Chondrocyte (in vitro differentiated cells): Measurements from ENCODE around the gene POU2F2. TPM values are rescaled to one million over a fixed set of nuclear protein-coding genes. Genes with fewer than 3 reads are reported as not detected.
A peak's percentile ranks its signal among the peaks of the same experiment; 100 is the strongest.

ENCODE experiments used
- DNase-seq: peaks from one replicate; pipeline ENCODE4 v3.0.0; 2021; ENCODE audit warnings: mixed read lengths, low spot score
- H3K27ac Mint-ChIP-seq: one replicate; pipeline ENCODE4 v1.8.0; 2021; ENCODE audit warnings: mild to moderate bottlenecking, moderate library complexity, mixed read lengths; ENCODE audit not compliant: unreplicated experiment
- H3K27me3 Mint-ChIP-seq: 2 replicates; pipeline ENCODE4 v1.8.0; 2021; ENCODE audit warnings: low read depth, mixed read lengths
- H3K36me3 Mint-ChIP-seq: 2 replicates; pipeline ENCODE4 v1.8.0; 2021; ENCODE audit warnings: low read depth, mixed read lengths
- H3K4me1 Mint-ChIP-seq: 2 replicates; pipeline ENCODE4 v1.8.0; 2021; ENCODE audit warnings: low read depth, mild to moderate bottlenecking, mixed read lengths
- H3K4me3 Mint-ChIP-seq: one replicate; pipeline ENCODE4 v1.8.0; 2021; ENCODE audit warnings: mild to moderate bottlenecking, moderate library complexity, mixed read lengths; ENCODE audit not compliant: unreplicated experiment
- H3K9me3 Mint-ChIP-seq: 2 replicates; pipeline ENCODE4 v1.8.0; 2021; ENCODE audit warnings: low read depth, mixed read lengths
- total RNA-seq: library from RNA; stranded (reverse); gene quantifications from 3 replicates; pipeline ENCODE4 v1.2.1, GENCODE V29; 2021
- TF ChIP-seq, protein P1 (sequence below): fragments of 200-600 bp; sonication (generic); IDR thresholded peaks from 2 replicates; pipeline ENCODE4 v1.5.0; 2021; ENCODE audit warnings: antibody characterized with exemption, mild to moderate bottlenecking, moderate library complexity

The POU2F2 gene
- total RNA-seq, 1 donor from 2014 or later, result 1.5 TPM

DNA sequence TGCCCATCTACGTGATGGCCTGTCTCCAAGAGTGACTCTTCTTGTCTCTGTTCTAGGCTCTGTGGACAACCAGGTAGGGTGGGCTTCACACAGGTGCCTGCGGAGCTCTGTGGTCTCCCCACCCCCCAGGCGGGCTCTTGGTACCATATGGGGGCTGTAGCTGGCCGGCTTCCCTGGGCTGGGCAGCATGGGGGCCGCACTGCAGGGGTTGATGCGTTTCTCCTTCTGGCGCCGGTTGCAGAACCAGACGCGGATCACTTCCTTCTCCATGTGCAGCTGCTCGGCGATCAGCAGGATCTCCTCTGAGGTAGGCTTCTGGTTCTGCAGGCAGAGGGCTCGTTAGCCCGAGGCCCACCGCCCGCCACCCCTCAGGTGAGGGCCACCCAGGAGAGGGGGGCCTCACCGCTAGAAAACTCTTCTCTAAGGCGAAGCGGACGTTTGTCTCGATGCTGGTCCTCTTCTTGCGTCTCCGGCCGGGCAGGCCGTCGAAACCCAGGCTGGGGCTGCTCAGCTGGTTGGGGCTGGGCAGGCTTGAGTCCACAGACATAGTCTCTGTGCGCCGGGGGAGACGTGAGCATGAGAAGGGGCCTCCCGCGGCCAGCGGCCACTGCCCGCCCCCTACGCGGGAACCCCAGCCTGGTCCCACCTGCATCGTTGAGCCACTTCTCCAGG, 37.0 kb downstream of the POU2F2 start:
- no peak for DNase-seq
- no peaks in the 10 kb centered on the region for H3K36me3 Mint-ChIP-seq
- TF ChIP-seq, protein P1, sequence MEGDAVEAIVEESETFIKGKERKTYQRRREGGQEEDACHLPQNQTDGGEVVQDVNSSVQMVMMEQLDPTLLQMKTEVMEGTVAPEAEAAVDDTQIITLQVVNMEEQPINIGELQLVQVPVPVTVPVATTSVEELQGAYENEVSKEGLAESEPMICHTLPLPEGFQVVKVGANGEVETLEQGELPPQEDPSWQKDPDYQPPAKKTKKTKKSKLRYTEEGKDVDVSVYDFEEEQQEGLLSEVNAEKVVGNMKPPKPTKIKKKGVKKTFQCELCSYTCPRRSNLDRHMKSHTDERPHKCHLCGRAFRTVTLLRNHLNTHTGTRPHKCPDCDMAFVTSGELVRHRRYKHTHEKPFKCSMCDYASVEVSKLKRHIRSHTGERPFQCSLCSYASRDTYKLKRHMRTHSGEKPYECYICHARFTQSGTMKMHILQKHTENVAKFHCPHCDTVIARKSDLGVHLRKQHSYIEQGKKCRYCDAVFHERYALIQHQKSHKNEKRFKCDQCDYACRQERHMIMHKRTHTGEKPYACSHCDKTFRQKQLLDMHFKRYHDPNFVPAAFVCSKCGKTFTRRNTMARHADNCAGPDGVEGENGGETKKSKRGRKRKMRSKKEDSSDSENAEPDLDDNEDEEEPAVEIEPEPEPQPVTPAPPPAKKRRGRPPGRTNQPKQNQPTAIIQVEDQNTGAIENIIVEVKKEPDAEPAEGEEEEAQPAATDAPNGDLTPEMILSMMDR, result no peak
- H3K4me1 Mint-ChIP-seq, result peaks cover 4% of the 10 kb centered on the region
- no peaks in the 10 kb centered on the region for H3K27me3 Mint-ChIP-seq
- H3K9me3 Mint-ChIP-seq, result no peaks in the 10 kb centered on the region
- H3K27ac Mint-ChIP-seq, result no peak overlapping the region
- no peak overlapping the region for H3K4me3 Mint-ChIP-seq

DNA sequence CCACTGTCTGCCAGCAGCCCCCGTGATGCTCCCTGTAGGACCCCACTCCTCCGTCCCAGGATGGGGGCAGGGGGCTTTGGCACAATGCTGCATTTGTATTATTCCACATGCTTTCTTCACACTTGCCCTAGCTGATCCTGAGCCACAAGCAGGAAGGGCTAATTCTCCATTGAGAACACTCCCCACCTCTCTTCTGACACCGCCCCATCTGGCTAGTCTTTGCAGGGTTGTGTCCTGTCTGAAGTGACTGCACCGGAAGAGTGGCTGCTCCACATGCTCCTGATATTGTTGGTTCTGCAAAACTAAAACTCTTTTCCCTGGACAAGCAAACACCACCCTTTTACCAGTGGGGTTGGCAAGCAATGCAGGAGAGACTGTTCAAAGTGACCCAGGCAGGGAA, 38.3 kb downstream of the POU2F2 start:
- peaks cover 7% of the 10 kb centered on the region for H3K4me1 Mint-ChIP-seq
- DNase-seq, result no peak
- no peaks in the 10 kb centered on the region for H3K9me3 Mint-ChIP-seq
- H3K27ac Mint-ChIP-seq, result no peak overlapping the region
- H3K4me3 Mint-ChIP-seq, result no peak overlapping the region
- H3K36me3 Mint-ChIP-seq, result no peaks in the 10 kb centered on the region
- TF ChIP-seq, protein P1, result no peak
- no peaks in the 10 kb centered on the region for H3K27me3 Mint-ChIP-seq

DNA sequence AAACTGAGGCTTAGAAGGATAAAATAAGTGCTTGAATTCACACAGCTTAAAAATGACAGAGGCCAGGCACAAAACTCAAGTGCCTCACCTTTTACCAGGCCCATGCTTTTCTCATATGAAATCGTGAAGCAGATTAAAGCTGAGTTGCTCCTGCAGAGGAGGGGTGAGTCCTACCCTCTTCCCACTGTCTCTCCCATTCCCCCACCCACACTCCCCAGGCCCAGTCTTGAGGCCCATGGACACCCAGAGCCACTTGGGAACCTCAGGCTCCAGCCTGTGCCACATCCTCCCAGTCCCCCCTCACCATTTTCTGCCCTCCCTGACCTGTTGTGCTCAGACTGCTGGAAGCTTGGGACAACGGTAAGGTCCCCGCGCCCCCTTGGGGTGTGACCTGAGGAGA, 38.7 kb downstream of the POU2F2 start:
- Mint-ChIP-seq H3K4me3 (no peak overlapping the region), H3K4me1 (peaks cover 11% of the 10 kb centered on the region), H3K9me3 (no peaks in the 10 kb centered on the region), H3K27me3 (no peaks in the 10 kb centered on the region), H3K36me3 (no peaks in the 10 kb centered on the region), H3K27ac (no peak overlapping the region)
- TF ChIP-seq, protein P1, result no peak
- no peak for DNase-seq

DNA sequence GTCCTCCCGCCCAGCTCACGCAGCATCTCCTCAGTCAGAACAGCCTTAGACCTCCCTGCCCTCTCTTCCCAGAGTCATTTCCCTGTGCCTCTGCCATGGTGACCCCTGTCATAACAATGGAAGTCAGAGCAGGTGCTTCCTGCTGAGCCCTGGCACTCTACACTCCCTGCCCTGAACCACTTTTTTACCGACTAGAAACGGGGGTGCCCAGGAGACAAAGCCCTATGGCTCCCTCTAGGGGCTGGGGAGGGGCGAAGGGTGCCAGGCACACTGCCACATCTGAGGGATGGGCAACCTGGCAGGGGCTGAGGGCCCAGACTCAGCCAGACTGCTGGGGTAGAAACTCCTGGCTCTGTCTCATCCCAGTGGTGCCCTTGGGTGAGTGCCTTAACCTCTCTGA, 39.9 kb downstream of the POU2F2 start:
- H3K9me3 Mint-ChIP-seq, result no peaks in the 10 kb centered on the region
- no peak overlapping the region for H3K4me3 Mint-ChIP-seq
- H3K27ac Mint-ChIP-seq, result no peak overlapping the region
- H3K36me3 Mint-ChIP-seq, result no peaks in the 10 kb centered on the region
- no peaks in the 10 kb centered on the region for H3K27me3 Mint-ChIP-seq
- H3K4me1 Mint-ChIP-seq, result peaks cover 21% of the 10 kb centered on the region
- TF ChIP-seq, protein P1, result peak; percentile 69
- DNase-seq, result no peak

DNA sequence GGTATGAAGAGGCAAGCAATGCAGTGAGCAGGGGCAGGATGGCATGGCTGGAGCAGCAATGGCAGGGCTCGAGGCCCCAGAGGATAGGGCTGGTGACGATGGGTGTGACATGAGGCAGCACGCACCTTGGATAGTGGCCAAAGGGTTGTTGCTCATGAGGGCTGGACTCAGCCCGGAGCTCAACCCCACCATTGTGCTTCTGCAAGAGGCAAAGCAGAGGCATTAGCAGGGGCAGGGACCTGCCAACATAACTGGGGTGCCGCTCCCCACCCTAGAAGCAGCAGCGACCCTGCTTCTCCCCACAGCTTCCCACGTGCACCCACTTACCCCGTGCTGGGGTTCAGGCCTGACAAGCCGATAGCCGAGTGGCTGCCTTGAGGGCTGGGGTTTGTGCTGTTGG, 40.5 kb downstream of the POU2F2 start:
- no peak for DNase-seq
- TF ChIP-seq, protein P1, result no peak
- H3K4me3 Mint-ChIP-seq, result no peak overlapping the region
- no peaks in the 10 kb centered on the region for H3K27me3 Mint-ChIP-seq
- H3K36me3 Mint-ChIP-seq, result no peaks in the 10 kb centered on the region
- no peaks in the 10 kb centered on the region for H3K9me3 Mint-ChIP-seq
- H3K4me1 Mint-ChIP-seq, result peaks cover 25% of the 10 kb centered on the region
- H3K27ac Mint-ChIP-seq, result no peak overlapping the region
